GM18511 (cell line): ENCODE results near the gene SLC16A2.

Source experiments
- ATAC-seq: cut with Tn5 transposase; IDR thresholded peaks from one replicate; pipeline ENCODE4 v1.9.1; 2021; ENCODE audit warnings: mild to moderate bottlenecking, moderate library complexity; ENCODE audit not compliant: unreplicated experiment

SLC16A2 gene

GRCh38 chrX:74421036-74421739, at the start of gene SLC16A2:
Gene SLC16A2, plus strand, starts transcription at chrX:74421493. Its CDS starts 145 bp downstream, at chrX:74421638.
- no peak for ATAC-seq

DNA sequence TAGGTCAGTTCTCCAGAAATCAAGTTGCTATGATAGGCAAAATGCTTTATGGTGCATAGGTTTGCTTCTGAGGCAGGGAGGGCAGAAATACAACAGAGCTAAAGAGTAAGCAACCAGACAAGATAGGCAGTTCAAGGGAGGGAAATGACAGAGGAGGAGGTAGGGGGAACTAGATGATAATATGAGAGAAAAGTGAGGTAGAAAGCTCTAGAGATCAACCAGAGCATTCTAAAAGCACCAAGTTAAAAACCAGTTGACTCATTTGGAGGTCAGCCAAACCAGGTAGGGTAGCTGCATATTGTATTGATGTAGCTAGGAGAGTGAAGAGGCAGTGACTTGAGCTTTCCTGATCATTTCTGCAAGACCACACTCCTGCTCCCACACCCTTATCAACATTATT, 49.0 kb upstream of the SLC16A2 start:
- no peak for ATAC-seq

DNA sequence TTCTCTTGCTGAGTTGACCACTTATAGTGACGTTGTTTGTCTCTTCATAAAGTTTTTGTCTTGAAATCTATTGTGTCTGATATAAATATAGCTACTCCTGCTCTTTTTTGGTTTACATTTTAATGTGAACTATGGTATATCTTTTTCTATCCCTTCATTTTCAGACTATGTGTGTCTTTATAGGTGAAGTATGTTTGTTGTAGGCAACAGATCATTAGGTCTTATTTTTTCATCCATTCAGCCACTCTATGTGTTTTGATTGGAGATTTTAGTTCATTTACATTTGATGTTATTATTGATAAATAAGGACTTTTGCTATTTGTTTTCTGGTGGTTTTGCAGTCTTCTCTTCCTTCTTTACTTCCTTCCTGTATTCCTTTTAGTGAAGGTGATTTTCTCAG, 44.0 kb upstream of the SLC16A2 start:
- ATAC-seq: no peak

- peak; percentile 89 for ATAC-seq
Observed at GRCh38 chrX:74382613-74383012, 38.7 kb upstream of the SLC16A2 start.

GRCh38 chrX:74383611-74384010, 37.7 kb upstream of the SLC16A2 start:
- ATAC-seq: no peak

DNA sequence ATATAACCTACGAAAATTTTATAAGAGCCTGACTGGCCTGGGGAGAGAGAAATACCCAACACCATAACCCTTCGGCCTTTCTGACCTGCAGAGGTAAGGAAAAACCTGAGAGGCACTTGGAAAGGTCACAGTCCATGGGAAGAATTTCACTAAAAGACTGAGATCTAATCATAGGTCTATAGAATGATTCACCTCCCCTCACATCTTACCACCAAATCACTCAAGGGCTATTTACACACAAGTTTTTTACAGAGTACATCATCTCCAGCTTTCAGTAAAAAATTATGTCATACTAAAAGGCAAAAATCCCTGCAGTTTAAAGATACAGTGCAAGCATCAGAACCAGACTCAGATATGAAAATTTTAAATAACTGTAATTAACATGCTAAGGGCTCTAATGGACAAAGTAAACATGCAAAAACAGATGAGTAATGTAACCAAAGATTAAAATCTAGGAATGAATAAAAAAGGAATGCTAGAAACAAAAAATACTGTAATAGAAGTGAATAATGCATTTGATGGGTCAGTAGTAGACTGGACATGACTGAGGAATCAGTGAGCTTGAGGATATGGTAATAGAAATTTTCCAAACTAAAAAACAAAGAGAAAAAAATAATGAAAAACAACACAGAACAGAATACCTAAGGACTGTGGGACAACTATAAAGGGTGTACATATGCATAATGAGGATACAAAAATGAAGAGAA, 32.1 kb upstream of the SLC16A2 start:
- ATAC-seq: no peak

DNA sequence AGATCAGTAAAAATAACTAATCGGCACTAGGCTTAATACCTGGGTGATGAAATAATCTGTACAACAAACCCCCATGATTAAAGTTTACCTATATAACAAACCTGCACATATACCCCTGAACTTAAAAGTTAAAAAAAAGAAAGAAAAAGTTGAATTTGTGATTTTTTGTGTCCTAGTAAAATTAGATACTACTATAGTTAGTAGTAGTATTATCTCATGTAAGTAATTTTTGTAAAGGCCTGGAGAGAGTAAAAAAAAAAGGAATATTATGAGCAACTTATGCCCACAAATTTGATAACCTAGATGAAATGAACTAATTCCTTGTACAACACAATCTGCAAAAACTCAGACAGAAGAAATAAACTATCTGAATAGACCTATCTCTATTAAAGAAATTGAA, 25.7 kb upstream of the SLC16A2 start:
- no peak for ATAC-seq

GRCh38 chrX:74405973-74406489, 15.3 kb upstream of the SLC16A2 start:
- ATAC-seq: no peak

- ATAC-seq: peak; percentile 78
Observed at GRCh38 chrX:74408304-74408703, 13.0 kb upstream of the SLC16A2 start.

- ATAC-seq: no peak
Observed at GRCh38 chrX:74419864-74420195, 1.5 kb upstream of the SLC16A2 start.

DNA sequence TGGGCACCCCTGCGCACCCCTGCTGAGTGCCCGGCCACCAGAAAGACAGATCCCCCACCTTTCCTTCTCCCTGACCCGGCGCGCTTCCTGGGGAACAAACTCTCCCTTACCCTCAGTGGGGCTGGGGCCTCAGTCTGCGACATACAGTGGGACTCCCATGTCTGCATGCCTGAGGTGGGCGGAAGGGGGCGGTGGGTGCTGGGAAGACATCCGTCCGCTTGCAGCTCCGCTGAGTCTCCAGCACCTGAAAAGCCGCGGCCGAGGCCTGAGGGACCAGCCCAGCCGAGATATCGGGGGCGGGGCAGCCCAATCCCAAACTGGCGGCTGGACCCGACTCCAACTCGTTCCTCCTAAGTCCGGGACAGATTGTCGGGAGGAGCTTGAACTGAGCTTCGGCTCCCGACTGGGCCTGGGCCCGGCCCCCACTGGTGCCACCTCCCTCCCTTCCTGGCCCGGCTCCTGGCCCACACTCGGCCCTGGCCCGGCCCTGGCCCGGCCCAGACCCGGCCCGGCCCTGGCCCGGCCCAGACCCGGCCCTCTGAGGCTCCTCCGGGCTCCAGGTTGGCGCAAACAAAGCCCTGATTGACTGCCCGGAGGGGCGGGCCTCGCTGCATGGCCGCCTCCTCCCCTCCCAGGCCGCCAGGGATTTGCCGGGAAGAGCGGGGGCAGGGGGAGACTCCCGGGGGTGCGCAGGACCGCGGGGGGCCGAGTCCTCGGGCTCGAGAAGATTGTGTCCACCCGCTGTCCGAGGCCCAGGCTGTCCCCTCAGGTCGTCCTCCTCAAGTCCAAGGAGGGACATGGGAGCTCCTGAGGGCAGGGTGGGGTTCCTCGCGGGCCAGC, 877 bp upstream of the SLC16A2 start:
- ATAC-seq: no peak

GRCh38 chrX:74421740-74422352, 553 bp downstream of the SLC16A2 start:
- no peak for ATAC-seq

- no peak for ATAC-seq
Observed at GRCh38 chrX:74422576-74423288, 1.4 kb downstream of the SLC16A2 start.

- ATAC-seq: no peak
Observed at GRCh38 chrX:74423289-74423998, 2.2 kb downstream of the SLC16A2 start.

GRCh38 chrX:74426071-74426470, 4.8 kb downstream of the SLC16A2 start:
- no peak for ATAC-seq

DNA sequence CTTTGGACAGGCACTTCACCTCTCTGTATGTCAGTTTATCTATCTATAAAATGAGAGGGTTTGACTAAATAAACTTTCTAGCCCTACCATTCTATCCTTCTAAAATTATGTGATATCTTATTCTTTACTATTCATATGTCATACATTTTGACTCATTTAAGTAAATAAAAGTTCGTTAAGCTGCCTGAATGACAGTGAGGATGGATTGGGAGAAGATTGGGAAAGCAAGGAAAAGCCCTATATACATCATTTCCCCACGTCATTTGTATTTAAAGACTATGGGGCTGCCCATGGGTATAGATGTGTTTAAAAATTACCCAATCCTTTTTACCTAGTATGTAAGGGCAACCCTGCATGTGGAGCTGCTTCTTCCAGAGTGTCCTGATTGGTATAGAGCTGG, 5.3 kb downstream of the SLC16A2 start:
- no peak for ATAC-seq

- ATAC-seq: no peak
Observed at GRCh38 chrX:74431797-74432196, 10.5 kb downstream of the SLC16A2 start.

DNA sequence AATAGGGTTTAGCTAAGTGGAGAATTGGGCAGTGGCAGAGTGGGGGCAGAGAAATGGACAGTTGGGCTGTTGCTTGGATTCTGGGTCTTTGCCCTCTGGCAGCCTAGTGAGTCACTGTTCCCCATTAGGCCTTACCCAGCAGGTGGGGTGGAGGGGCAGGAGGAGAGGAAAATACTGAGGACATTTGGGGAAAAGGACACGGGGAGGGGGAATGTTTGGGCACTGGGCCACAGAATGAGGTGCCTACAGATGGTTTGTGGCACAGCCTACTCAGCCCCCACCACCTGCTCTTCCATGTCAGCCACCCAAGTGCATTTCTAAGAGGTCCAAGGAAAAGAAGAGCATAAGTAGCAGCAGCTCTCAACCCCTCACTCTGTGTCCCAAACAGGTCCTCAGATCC, 13.0 kb downstream of the SLC16A2 start:
- ATAC-seq: no peak

GRCh38 chrX:74437530-74437929, 16.2 kb downstream of the SLC16A2 start:
- ATAC-seq: no peak

DNA sequence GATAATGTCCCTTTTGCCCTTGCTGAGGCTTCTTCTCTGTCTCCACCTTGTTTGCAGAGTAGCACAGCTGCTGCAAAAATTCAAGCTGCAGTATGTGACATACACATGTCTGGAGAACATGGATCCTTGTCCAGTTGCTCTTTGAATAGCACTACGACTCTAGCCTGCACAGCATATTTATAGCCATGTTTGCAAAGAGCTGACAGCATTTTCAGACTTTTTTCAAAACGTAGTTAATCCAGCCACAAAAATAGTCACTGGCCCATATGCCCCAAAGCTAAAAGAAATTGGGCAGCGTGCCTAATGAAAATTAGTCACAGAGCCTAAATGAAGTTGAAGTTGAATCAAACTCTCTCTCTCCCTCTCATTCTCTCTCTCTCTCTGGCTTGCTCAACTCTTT, 17.5 kb downstream of the SLC16A2 start:
- no peak for ATAC-seq
